Measurements from ENCODE around the gene BMP5. TPM values are rescaled to one million over a fixed set of nuclear protein-coding genes. Genes with fewer than 3 reads are reported as not detected.

The BMP5 gene
- total and polyA plus RNA-seq, 2 of the 8 experiments (the other 6 are each of a cell fraction or from before 2014, with no cell fraction given), result 0.02 TPM; not detected in 1

GRCh38 chr6:55825402-55826051 lies 49.9 kb downstream of the BMP5 start (continued):
- TF ChIP-seq CTCF (IDR thresholded peaks at IDR 0.05; ENCODE audit: control extremely low read depth in 1 of 3, insufficient read depth in 1 of 3, low read depth in 1 of 3, low read length in 3 of 3) (no peak), POU5F1 (IDR thresholded peaks at IDR 0.05; ENCODE audit: low read depth, low read length) (no peak), TEAD4 (IDR thresholded peaks at IDR 0.05; ENCODE audit: low read depth, low read length) (no peak), EP300 (IDR thresholded peaks at IDR 0.05; ENCODE audit: borderline replicate concordance in 1 of 2, low read depth in 2 of 2, low read length in 2 of 2) (no peak), GTF2F1 (IDR thresholded peaks at IDR 0.05; ENCODE audit: borderline replicate concordance, low read depth, low read length) (no peak), KDM4A (IDR thresholded peaks at IDR 0.05; ENCODE audit: low read depth, low read length, severe bottlenecking) (no peak), RFX5 (IDR thresholded peaks at IDR 0.05; ENCODE audit: borderline replicate concordance, low read depth, low read length) (no peak)
